GM12873 (cell line): ENCODE data around the gene TAF1C.

Experiments
- CTCF ChIP-seq: IDR thresholded peaks from 2 replicates; pipeline ENCODE4 v1.5.1; 2012; ENCODE audit warnings: low read depth, mild to moderate bottlenecking, moderate library complexity, low read length, control low read depth; ENCODE audit not compliant: insufficient read depth; ENCODE audit errors: missing control alignments

The TAF1C gene

GRCh38 chr16:84132527-84133285 lies 54.2 kb downstream of the TAF1C start:
- TF ChIP-seq CTCF: no peak

- no peak for TF ChIP-seq CTCF
These were observed 55.7 kb downstream of the TAF1C start for GRCh38 chr16:84131117-84131516.
